CD4-positive, alpha-beta T cell (primary cell): ENCODE measurements around the gene CSNK1A1. TPM values are rescaled to one million over a fixed set of nuclear protein-coding genes. Genes with fewer than 3 reads are reported as not detected.

Experiments
- ATAC-seq: fragments of 200-7000 bp; cut with Tn5 transposase; one replicate; pipeline ENCODE4 v1.10.0; 2022; ENCODE audit warnings: mild to moderate bottlenecking; ENCODE audit not compliant: poor library complexity
- CTCF ChIA-PET: fragments of 350-600 bp; sonication (Branson Sonifier 250); formaldehyde crosslinking; loops from one replicate; lab custom pipeline; 2021; ENCODE audit warnings: antibody characterized with exemption, inconsistent platforms; lab: Charles Lee
- POLR2A ChIA-PET: fragments of 350-600 bp; sonication (Branson Sonifier 250); formaldehyde crosslinking; loops from one replicate; lab custom pipeline; 2021; ENCODE audit warnings: antibody characterized with exemption, inconsistent platforms; lab: Charles Lee
- DNase-seq, 14 experiments: peaks; one replicate each; pipeline ENCODE4 v3.0.0-alpha.2; 2013 to 2020; ENCODE audit warnings: mixed read lengths in 2 of 14
- H3K27ac ChIP-seq, 2 donors: one replicate each; pipeline versions ENCODE4 v1.5.1 to v1.7.0; 2013; ENCODE audit warnings: low read length in 2 of 2, low read depth in 1 of 2, mild to moderate bottlenecking in 1 of 2
- H3K27me3 ChIP-seq, 2 experiments: 1 replicate in 1 of 2; 2 replicates in 1 of 2; pipeline versions ENCODE4 v1.6.1 to v1.7.0; 2013; ENCODE audit warnings: low read length in 2 of 2, control low read depth in 1 of 2, mild to moderate bottlenecking in 1 of 2, moderate library complexity in 1 of 2; ENCODE audit not compliant: insufficient read depth in 2 of 2, control insufficient read depth in 1 of 2
- H3K36me3 ChIP-seq: one replicate; pipeline ENCODE4 v1.6.1; 2013; ENCODE audit warnings: low read length, control low read depth; ENCODE audit not compliant: insufficient read depth
- H3K4me1 ChIP-seq: one replicate; pipeline ENCODE4 v1.6.1; 2013; ENCODE audit warnings: low read length, control low read depth; ENCODE audit not compliant: insufficient read depth
- H3K4me3 ChIP-seq: one replicate; pipeline ENCODE4 v1.5.1; 2013; ENCODE audit warnings: mild to moderate bottlenecking, low read length, moderate library complexity
- H3K9me3 ChIP-seq, 2 experiments: 1 replicate in 1 of 2; 2 replicates in 1 of 2; pipeline versions ENCODE4 v1.6.1 to v1.7.0; 2013; ENCODE audit warnings: low read length in 2 of 2, mild to moderate bottlenecking in 2 of 2, control low read depth in 1 of 2, moderate library complexity in 1 of 2; ENCODE audit not compliant: control insufficient read depth in 1 of 2, insufficient read depth in 1 of 2
- H3K27ac Mint-ChIP-seq: one replicate; pipeline ENCODE4 v1.8.0; 2020; ENCODE audit warnings: mixed read lengths
- H3K27me3 Mint-ChIP-seq: one replicate; pipeline ENCODE4 v1.8.0; 2021; ENCODE audit warnings: mixed read lengths
- H3K36me3 Mint-ChIP-seq: one replicate; pipeline ENCODE4 v1.8.0; 2021; ENCODE audit warnings: low read depth, mixed read lengths
- H3K4me1 Mint-ChIP-seq: one replicate; pipeline ENCODE4 v1.8.0; 2021; ENCODE audit warnings: low read depth, mixed read lengths
- H3K4me3 Mint-ChIP-seq: one replicate; pipeline ENCODE4 v1.8.0; 2020; ENCODE audit warnings: mild to moderate bottlenecking, mixed read lengths
- H3K9me3 Mint-ChIP-seq: one replicate; pipeline ENCODE4 v1.8.0; 2020; ENCODE audit warnings: mixed read lengths
- CTCF ChIP-seq: fragments of 200-600 bp; IDR thresholded peaks from one replicate; pipeline ENCODE4 v1.8.0; 2022; ENCODE audit warnings: antibody characterized with exemption, mild to moderate bottlenecking
- intact Hi-C, 2 experiments: fragments of 100-400 bp; cut with DNase I in 1 of 2; cut with micrococcal nuclease in 1 of 2; formaldehyde crosslinking; loops; one replicate each; pipeline versions ENCODE4 v1.15.1 to v1.9.0; 2023 to 2025; cut with DNase I, micrococcal nuclease
- total RNA-seq, 174 experiments: library from RNA in 2 of 174; stranded (reverse) in 2 of 174; gene quantifications; one replicate each; pipeline ENCODE4 v1.2.3 and lab custom pipeline; 2021 to 2026

CSNK1A1 gene
- total RNA-seq, 2 experiments from 2014 or later, result 201 to 217 TPM

GRCh38 chr5:149443210-149443609, 108.0 kb downstream of the CSNK1A1 start:
- no peak for TF ChIP-seq CTCF
- no peaks in the 10 kb centered on the region for H3K27me3 ChIP-seq
- peaks cover 12% of the 10 kb centered on the region for H3K4me1 ChIP-seq
- ChIA-PET POLR2A (interaction anchor here (0.5 kb wide), 1 partner anchor 179 kb away, joined by 3 read pairs; no protein-coding TSS in a partner anchor), CTCF (interaction anchor here (0.9 to 1.7 kb wide), 4 partner anchors 9 to 137 kb away, joined by 3 to 6 read pairs (median 5); partner anchors contain the start of genes ARHGEF37 and CSNK1A1)
- peaks cover 17% of the 10 kb centered on the region for H3K4me1 Mint-ChIP-seq
- no peak overlapping the region for H3K27ac Mint-ChIP-seq
- no peaks in the 10 kb centered on the region for H3K9me3 Mint-ChIP-seq
- H3K27ac ChIP-seq, result no peak overlapping the region
- H3K4me3 ChIP-seq, result no peak overlapping the region
- H3K4me3 Mint-ChIP-seq, result no peak overlapping the region
- DNase-seq, result no peak
- intact Hi-C loops, result loop anchor here in 1 of 2 experiments (10.0 kb wide), 1 partner anchor 382 kb away; no protein-coding TSS in a partner anchor
- H3K36me3 ChIP-seq, result no peaks in the 10 kb centered on the region
- no peak for ATAC-seq
- H3K36me3 Mint-ChIP-seq, result no peaks in the 10 kb centered on the region
- H3K27me3 Mint-ChIP-seq, result no peaks in the 10 kb centered on the region
- H3K9me3 ChIP-seq, result no peaks in the 10 kb centered on the region

GRCh38 chr5:149442563-149443182, 108.6 kb downstream of the CSNK1A1 start:
- peak; percentile 40 to 81 (median 64) for DNase-seq
- no peaks in the 10 kb centered on the region for H3K9me3 Mint-ChIP-seq
- peaks cover 17% of the 10 kb centered on the region for H3K4me1 Mint-ChIP-seq
- Histone ChIP-seq H3K27ac (no peak overlapping the region), H3K27me3 (no peaks in the 10 kb centered on the region), H3K36me3 (no peaks in the 10 kb centered on the region), H3K9me3 (no peaks in the 10 kb centered on the region), H3K4me1 (peaks cover 12% of the 10 kb centered on the region), H3K4me3 (no peak overlapping the region)
- peak; percentile 83 for ATAC-seq
- TF ChIP-seq CTCF, result peak; percentile 90
- H3K27ac Mint-ChIP-seq, result no peak overlapping the region
- H3K4me3 Mint-ChIP-seq, result no peak overlapping the region
- CTCF ChIA-PET, result interaction anchor here (0.7 to 1.7 kb wide), 7 partner anchors 9 to 148 kb away, joined by 3 to 6 read pairs (median 4); partner anchors contain the start of gene ARHGEF37
- no peaks in the 10 kb centered on the region for H3K27me3 Mint-ChIP-seq
- POLR2A ChIA-PET, result no interaction called here
- no peaks in the 10 kb centered on the region for H3K36me3 Mint-ChIP-seq
- intact Hi-C loops, result loop anchor here (1.0 to 10.0 kb wide), 3 partner anchors 109 to 382 kb away; partner anchors contain the start of gene CSNK1A1 (in 1 of the 2)

Other genes starting within 250 kb of the CSNK1A1 start
- 10 to 100 TPM; 20.8 to 22.5 TPM for gene GRPEL2, start 205.9 kb downstream of the CSNK1A1 start, total RNA-seq
- 10 to 100 TPM; 22.9 to 24.8 TPM for gene PCYOX1L, start 193.4 kb downstream of the CSNK1A1 start, total RNA-seq
- not detected for gene IL17B, start 172.1 kb downstream of the CSNK1A1 start, total RNA-seq
- under 1 TPM in 1 of 2 experiments, not detected in 1; 0.41 TPM for gene ARHGEF37, start 30.1 kb upstream of the CSNK1A1 start, total RNA-seq
- 1 to 10 TPM; 1.8 to 2.3 TPM for gene PPARGC1B, start 178.9 kb upstream of the CSNK1A1 start, total RNA-seq